GM19467 (cell line): Measurements from ENCODE around the gene SLCO2A1.

Experiments used
- ATAC-seq: cut with Tn5 transposase; IDR thresholded peaks from one replicate; pipeline ENCODE4 v1.9.1; 2021; ENCODE audit warnings: mild to moderate bottlenecking, moderate library complexity; ENCODE audit not compliant: unreplicated experiment

SLCO2A1 gene

DNA sequence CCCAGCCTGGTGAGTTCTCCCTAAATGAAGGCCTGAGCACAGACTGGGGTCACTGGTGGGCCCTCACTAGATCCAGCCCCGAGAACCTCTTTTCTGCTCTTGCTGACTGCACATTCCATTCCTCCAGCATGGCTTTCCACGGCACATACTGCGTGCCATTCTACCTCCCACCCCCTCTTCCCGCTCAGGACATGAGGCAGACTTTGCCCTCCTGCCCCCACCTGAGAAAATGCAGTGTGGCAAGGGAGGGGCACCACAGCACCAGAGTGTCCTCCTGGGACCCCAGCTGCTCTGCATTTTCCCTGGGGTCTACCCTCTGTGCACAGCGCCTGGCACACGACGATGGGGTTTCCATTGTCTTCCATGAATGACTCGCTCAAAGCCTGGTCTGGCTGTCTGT lies 6.1 kb upstream of the SLCO2A1 start:
- no peak for ATAC-seq

DNA sequence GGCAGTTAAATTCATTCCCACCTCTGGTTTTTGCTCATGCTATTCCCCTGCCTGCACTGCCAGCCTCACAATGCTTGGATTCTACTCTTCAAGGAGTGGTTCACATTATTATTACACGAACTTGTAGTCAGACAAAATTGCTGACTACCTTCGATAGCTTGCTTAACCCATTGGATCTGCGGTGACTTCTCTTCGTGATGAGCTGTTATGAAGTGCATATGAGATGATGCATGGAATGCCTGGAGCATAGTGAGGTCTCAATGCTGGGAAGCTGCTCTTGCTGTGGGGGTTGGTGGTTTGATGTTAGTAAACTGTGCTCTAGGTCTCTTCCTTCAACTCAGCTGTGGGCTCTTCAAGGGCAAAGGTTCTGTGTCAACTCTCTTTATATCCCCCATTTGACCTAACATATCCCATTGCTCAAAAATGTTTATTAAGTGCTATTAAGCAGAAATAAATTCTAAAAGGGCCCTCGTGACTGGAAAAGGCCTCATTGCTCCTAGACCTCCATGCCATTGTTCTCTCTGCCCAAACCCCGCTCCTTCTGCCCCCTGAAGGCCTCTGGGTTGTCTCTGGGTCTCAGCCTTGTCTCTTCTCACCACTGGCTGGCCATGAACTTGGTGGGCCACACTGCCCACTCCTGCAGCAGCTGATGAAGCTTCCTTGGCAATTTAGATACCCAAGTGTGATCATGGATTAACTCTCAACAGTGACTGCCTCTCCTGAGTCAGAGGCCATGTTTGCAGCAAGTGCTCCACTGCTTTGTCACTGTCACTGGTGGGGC lies 4.5 kb upstream of the SLCO2A1 start:
- no peak for ATAC-seq

DNA sequence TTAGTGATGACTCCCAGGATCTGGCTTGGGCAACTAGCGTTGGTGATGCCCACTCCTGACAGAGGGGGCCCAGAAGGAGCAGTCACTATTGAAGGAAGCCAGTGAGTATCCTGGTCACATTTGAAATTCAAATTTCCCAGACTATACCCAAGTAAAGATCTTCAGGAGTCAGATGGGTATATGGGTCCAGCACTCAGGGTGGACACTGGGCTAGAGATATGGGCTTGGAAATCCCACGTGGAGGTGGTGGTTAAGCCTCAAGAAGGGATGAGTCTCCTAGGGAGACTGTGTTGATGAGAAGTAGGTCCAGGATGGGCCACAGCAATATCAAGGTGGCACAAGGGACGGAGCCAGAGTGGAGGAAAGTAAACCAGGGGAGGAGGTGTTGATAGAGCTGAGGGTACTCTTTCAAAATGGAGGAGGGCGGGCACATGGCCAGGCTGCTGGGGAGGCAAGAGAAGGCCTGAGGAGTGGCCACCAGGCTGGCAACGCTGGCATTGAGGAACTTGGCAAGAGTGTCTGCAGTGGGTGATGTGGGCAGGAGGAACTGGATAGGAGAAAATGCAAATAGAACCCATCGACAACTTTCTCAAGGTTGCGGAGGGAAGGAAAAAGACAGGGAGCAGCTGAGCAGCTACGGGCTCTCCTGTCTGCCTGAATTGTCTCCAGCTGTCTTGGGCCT lies 3.7 kb upstream of the SLCO2A1 start:
- no peak for ATAC-seq

DNA sequence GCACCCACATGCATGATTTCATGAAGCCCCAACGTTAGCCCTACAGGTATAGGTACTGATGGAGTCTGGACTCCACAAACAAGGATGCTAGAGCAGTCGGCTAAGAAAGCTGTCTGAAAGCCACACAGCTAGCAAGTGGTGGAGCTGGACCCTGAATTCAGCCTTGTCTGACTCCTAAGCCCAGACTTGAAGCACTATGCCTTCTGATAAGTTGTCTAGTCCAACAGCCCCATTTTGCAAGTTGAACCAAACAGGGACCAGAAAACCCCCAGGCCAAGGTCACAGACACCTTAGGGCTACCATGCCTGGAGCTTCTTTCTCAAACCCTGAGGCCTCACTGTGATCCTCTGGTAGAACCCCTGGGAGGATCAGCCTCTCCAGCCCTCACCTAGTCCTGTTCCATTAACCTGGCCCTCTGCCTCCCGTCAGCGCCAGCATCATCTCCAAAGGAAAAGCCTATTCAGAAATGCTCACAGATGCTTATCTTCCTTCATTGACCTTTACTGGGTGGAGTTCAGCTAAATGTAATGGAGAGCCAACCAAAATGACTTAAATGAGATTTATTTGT lies 1.7 kb upstream of the SLCO2A1 start:
- ATAC-seq = no peak

DNA sequence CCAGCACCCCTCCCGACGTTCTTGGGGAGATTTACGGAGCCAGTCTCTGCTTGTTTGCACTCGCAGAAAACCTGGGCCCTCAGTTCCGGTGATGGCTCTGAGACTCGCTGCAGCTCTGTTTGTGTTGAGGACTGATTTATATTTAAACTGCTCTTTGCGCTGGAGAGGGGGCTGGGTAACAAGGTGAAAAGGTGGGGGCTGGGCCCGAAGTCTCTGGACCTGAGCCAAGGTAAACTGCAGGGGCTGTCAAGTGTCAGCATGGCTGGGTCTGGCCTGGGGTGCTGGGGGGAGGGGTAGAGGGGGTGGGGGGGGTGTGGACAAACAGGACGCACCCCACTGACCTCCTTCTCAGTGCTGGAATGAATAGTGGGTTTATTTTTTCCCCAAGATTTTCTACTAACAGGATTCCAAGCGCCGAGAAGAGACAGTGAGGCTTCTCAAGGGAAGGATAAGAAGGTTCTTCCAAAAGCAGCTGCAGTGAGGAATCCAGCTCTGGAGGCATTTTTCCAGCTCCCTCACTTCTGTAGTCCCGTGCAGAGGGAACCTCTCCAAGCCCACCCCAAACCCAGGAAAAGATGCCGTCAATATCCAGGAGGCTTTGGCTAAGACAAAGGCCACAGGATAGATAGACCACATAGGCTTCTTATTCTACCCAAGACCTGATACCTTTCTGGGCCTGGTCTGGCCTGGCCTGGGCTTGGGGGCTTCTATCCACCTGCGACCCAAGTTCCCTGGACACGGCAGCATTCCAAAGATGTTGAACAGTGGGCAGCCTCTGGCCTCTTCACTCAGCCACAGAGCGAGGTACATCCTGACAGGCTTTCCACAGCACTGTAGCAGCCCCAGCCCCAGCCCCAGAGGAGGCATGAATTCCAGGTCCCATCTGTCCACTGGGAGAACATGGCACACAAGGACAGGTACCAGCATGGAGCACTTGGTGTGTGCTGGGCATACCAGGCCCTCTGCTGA lies 938 bp upstream of the SLCO2A1 start:
- no peak for ATAC-seq

DNA sequence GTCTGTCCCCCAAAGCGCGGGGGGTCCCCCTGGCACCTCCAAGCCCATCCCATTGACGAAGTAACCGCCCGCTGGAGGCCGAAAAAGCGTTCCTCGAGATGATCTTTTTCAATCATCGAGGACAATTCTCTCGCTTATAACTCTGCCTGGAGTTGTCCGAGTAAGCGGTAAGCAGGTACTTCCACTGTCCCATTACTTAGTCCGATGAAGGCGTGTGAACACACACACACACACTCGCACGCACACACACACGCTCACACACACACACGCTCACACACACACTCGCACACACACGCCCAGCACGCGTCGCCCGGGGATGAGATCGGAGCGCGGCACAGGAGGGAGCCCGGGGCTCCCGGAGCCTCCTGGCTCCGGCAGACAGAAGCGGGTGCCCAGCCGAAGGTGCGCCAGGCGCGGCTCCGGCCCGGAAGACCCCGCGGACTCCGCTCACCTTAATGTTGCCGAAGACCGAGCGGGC lies 430 bp downstream of the SLCO2A1 start:
- no peak for ATAC-seq

DNA sequence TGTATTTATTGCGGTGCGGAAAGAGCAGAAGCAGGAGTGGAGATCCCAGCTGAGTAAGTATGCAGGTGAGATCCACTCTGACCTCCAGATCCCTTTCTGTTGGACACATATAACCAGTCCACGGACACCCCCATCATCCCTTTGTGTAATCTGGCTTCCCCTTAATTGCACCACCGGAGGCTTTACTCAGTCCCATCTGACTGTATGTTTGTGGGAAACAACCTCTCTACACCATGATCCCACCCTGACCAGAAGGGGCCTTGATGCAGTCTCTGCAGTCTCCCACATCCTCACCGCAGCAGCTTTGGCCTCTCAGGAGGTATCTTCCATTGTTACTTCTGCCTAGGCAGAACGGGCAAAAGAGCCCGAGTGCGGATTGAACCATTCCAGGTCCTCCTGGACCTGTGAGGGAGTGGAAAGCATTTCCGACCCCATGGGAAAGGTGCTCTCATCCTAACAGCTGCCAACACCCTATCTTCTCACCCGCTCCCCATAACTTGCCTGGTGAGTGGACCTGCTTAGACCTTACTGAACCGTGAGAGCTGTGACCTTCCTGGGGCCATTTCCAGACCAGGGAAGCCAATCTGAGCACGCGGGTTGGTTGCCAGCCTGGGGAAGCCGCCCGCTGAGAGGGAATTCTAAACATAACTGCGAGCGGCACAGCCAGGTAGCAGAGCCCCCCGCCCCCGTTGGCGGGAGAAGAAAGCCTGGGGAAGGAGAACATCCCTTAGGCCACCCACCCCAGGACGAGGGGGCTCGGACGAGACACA lies 1.1 kb downstream of the SLCO2A1 start:
- ATAC-seq = no peak

DNA sequence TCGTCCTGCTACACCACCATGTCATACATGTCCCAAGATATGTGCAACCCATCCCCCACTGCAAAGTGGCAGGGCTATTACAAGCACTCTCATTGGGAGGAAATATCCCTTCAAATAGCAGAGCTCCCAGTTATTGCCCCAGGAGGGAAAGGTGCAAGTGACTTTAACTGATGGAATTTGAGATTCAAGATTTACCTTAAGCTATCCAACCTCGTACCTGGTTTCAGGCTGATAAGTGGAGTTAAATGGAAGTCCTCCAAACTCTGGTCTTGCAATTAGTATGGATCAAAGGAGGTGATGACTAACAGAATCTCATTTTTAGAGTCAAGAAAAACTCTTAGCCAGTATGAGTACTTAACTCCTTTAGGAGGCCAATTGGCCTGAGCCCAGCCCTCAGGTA lies 2.1 kb downstream of the SLCO2A1 start:
- ATAC-seq = no peak

DNA sequence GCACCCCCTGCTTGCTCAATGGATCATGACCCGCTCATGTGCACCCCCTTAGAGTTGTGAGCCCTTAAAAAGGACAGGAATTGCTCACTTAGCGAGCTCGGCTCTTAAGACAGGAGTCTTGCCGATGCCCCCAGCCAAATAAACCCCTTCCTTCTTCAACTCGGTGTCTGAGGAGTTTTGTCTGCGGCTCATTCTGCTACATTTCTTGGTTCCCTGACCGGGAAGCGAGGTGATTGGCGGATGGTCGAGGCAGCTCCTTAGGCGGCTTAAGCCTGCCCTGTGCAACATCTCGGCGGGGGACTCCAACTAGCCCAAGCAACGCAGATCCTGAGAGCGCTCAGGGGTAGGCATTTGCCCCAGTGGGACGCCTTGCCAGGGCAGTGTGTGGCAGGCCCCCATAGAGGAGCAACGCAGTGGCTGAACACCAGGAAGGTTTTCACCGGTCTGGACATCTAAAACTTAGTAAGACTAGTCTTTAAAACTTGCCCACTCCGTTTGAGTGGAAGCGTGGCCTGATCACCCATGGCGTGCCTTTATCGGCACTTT lies 9.5 kb downstream of the SLCO2A1 start:
- ATAC-seq = no peak

DNA sequence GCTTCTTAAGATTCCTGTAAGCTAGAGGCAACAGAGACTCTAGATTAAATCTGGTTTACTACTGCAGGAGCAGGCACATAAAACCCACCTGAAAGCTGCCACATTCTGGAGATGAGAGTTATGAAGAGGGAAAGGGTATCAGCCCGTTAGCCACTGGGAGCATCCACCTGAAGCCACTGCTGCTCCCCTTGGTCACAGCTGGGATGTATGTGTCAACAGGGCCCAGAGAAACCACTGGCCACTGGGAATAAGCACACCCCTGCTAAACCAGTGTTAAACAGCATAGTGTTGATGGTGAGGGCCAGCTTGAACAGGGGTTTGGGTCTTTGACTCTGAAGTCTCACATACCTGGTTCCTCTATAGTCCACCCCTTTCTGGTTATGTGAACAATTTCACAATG lies 10.9 kb downstream of the SLCO2A1 start:
- ATAC-seq = no peak

DNA sequence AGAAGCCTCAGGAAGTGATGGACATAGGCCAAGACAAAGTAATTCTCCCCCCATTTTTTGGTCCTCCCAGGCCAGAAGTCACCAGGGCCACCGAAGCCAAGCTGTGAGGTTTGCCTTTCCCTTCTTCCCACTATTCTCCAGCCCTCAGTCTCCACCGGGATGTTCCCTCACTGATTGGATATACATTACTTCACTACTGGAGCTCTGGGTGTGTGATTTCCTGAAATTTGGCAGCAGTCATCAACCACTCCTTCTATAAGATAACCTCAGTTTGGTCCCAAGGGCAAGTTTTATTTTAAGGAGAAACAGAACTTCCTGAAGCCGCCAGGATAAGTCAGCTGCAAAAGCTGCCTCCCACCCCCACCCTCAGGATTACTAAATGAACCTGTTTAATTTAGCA lies 11.3 kb downstream of the SLCO2A1 start:
- no peak for ATAC-seq

DNA sequence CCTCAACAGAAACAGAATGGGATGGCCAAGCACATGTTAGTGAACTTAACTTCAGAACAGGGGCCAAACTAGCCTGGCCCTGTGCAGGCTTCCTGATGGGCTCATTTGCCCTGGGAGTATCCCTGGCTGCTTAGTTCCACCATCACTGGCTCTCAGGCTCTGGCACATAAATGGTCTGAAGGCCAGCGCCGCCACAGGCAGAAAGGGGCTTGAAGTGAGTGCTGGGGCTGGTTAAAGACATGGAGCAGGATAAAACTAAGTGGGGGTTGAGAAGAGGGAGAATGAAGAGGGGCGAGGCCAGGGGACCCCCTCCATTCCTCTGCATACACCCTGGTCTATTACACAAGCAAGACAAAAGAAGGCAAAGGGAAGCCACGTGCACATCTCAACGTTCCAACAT lies 12.2 kb downstream of the SLCO2A1 start:
- ATAC-seq = no peak

DNA sequence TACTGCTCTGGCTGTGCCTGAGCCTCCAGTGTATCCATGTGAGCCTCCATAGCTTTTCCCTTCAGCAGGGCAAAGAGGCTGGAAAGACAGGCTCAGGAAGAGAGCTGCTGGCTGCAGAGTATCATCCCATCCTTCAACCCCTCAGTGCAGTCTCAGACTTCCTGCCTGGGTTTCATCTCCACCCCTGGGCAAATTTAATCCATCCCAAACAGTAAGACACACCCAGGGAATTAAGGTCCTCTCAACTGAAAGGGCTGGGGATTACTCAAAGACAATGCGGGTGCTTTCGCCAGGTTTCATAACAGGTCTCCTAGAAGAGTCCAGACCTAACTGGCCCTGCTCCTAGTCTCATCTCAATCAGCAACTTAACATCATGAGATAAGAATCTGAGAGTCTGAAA lies 15.5 kb downstream of the SLCO2A1 start:
- no peak for ATAC-seq

DNA sequence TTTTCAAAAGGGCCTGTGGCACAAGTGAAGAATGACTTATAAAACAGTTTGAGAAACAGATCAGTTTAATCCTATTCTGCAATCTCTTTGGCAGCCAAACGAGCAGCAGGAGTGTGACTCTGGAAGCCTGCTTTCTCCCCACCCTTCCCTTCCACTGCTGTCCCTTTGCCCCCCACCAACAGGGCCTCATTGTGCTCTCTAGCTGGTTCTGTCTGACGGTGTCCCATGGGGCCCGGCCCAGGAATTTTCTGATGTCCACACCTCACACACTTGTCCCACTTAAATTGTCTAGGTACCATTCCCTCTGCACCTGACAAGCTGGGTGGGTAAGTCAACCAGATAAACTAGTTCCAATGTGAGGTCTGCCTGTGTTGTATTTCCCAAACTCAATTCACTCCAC lies 16.4 kb downstream of the SLCO2A1 start:
- ATAC-seq = no peak

DNA sequence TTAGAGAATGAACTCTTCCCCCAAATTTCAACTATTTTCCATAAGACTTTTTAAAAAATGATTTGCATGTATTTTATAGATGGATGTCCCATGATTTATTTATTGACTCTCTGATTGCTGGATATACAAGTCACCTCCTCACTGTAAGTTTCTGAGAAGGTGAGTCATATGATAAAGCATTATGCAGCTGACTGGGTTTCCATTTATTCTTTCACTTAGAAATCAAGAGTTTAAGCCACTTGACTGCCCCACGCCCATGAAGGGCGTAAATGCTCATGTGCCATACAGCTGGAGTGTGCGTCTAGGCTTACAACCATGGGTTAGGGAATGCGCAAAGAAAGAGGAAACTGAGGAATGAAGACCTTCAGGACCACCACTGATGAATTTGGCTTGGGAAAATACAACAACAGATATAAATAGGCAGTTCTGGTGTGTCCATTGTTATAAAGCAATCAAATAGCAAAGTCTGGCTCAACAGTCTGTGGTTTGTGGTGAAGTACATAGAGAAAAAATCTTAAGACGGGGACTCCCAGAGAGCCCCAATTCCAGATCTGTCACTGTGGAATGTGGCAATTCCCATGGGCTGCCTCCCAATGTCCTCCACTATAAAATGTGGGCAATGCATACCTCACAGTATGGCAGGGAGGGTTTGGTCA lies 20.3 kb downstream of the SLCO2A1 start:
- ATAC-seq = no peak

DNA sequence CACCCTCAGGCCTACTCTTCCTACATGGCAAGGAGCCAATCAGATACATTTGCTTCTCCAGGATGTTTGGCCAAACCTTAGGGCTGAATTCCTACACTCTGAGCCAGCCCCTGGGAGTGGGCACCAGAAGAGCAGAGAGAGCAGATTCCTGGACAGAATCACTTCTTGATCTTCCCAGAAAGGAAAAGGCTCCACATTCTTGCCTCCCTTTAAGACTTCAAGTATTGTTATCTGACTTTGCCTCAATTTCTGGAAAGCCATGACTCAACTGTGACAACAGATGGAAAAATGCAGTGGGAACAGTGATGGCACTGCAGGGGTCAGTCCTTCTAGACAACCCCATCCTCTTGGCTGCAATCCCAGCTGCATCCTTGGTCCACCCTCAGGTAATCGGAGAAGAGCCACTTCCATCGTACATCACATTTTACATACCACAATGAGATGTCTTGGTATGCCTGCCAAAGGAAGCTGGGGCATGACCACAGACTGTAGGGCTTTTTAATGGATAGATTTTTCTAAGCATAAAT lies 21.0 kb downstream of the SLCO2A1 start:
- no peak for ATAC-seq

DNA sequence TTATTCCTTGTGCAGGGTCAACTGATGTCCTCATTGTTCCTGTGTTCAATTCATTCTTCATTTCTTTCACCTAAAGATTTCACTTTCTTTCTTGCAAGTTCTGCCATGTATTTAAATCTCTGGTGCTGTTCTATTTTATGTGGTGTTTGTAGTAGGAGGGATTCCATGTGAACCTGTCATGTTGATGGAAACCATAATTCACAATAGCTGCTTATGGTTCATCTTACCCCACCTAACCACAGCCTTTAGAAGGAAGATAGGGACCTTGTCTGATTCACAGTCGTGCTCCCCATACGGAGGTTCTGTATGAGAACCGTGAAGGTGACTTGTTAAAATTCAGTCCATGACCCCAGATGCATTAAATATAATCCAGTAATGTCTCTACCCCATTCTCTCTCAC lies 21.9 kb downstream of the SLCO2A1 start:
- ATAC-seq = no peak

DNA sequence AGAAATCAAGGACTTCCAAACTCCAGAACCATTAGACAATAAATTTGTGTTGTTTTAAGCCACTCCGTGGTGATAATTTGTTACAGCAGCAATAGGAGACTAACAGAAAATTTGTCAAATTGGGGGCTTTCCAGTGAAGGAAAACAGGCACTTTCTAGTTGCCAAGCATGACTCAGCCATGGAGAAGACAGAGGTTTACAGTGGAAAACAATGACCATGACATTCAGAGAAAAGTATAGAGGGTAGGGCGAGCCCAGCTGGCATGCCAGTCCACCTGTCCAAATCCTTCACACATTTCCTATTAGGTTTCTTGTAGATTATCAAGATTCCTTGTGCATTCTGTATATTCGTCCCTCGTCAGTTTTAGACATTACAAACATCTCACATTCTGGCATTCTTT lies 24.9 kb downstream of the SLCO2A1 start:
- no peak for ATAC-seq

DNA sequence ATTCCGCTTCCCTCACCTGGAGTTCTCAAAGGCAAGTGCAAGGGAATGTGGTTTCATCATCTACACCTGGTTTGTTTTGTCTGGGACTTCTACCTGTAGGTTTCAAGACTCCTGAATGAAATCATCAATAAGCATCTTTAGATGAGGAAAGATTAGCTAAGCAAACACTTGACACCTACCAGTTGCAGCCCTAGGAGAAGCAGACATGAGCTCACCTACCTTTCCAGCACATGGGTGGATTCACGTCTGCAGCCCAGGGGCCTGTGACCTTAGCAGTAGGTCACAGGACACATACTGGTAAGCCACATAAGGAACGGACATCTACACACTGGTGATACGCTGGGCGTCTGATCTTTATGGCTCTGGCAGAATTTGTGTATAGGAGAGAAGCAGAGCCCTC lies 26.7 kb downstream of the SLCO2A1 start:
- no peak for ATAC-seq
